AG20443 (cell line): ENCODE data around the gene TBC1D22A.
A peak's percentile ranks its signal among the peaks of the same experiment; 100 is the strongest.
"Not testable (repeated sequence)": the region's sequence is repeated elsewhere in the genome, so short reads cannot be mapped to it uniquely, and the experiment has no call there.

Experiments used
- DNase-seq: peaks from one replicate; pipeline ENCODE4 v3.0.0; 2012; ENCODE audit warnings: low spot score, mixed read lengths

TBC1D22A gene

DNA sequence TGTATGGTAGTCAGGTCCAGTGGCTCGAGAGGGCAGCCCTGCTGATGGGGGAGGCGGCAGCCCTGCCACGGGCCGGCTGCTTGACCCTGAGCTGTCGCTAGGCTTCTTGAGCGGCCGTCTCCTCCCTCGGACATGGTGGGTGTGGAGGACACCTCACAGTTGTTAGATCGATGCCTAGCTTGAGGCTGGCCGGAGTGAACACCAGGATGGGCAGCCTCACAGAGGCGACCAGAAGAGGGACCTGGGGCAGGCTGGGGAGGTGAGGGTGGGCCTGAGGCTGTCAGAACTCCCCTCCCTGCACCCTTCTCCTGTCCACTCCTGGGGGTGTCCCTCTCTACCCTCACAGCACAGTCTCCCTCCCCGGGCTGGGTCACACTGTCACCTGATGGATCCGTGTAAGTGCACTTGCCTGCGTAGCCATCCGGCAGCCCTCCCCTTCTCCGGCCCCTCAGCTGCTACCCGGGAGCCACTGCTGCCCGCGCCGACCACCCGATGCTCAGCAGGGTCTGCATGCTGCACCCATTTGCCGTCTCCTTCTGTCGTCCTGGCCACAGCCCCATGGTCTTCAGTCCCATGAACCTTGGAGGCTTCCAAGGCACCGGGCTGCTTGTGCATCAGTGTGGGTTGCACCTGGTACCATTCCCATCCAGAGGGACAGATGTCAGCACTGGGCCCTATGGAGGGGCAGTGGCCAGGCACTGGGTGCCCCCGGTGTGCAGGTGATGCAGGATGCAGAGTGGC, 394.1 kb downstream of the TBC1D22A start:
- no peak for DNase-seq

DNA sequence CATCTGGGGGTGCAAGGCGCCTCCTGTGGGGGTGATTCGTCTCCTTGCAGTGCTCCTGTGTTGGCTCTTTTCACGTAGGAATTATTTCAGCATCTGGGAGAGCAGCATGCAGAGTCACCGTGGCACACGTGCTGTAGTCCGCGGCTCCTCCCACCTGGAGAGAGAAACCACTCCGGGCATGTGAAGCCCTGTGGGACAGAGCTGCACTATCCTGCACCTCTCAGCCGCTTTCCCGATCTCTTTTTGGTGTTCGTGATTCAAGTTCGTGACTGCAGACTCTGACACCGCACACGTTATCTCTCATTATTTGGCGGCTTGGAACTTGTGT, 394.6 kb downstream of the TBC1D22A start:
- DNase-seq = no peak

DNA sequence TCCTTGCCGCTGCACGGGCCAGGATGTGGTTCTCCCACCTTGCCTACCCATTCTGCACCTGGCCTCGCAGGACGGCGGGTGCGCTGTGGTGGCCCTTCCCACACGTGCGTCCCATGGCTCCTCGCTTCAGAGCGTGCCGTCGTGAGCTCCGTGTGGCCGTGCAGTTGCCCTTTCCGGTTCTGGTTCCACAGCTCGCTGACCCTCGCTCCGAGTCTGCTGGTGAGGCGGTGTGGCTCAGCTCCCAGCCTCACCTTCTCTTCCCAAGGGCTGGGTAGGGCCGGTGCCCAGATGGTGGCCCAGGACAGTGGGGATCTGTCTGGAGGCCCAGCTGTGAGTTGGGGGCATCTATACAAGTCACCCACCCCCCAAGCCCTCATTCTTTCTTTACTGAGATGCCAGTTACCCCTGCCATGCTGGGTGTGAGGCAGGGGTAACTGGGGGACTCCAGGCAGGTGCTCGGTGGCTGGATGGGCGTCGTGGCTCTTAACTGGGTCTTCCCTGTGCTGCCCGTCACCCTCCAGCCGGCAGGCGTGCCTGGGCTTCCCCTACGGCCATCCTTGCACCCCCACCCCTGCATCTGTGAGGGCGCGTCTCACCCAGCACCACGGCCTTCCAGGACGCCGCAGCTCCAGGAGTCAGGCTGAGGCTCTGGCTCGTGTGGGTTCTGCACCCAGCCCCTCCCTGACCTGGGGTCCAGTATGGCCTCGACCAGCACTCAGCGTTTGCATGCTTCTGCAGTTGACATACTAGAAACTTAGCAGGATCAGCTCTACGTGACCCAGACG, 395.2 kb downstream of the TBC1D22A start:
- DNase-seq = no peak

DNA sequence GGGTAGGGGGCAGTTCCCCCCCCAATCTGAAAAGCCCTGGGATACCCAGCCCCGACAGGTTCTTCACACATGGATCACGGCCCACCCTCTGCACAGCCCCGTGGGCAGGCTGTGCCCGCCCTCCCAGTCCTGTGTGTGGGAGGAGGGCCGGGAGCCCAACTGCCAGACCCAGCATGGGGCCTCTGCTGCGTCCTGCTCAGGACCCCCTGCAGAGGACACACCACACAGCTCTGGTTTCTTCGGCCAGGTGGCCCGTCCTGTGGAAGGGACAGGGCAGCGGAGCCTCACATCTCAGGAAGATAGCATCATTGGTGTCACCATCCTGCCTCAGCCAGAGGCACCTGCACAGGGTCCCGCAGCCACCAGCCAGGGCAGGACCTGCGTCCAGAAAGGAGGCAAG, 396.0 kb downstream of the TBC1D22A start:
- DNase-seq = no peak

DNA sequence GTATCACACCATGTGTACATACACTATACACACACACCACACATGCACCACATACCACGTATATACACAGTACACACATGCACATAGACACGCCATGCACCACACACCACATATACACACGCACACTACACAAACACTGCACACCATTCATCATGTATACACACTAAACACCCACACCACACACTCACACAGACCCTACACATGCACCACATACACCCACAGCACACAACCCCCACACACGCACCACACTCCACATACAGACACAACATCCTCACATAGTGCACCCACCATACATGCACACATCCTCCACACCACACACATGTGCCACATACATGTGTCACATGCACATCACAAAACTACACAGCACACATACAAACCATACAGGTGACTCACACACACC, 397.1 kb downstream of the TBC1D22A start:
- DNase-seq = no peak

DNA sequence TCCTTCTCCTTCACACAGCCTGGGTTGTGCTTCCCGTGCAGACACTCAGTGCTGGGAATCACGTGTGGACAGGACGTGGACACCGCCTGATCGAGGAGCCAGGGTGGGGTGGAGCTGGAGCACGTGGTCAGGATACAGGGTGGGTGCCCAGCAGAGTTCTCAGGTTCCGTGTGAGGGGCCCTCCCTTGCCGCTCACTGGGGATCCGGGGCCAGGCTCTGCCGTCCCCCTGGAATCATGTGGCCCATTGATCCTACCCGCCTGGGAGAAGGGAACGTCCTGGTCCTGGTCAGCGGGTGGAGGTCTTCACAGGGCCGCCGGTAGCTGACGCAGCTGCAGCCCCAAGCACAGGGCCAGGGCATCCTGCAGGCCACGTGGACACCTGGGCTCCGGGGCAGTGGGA, 397.7 kb downstream of the TBC1D22A start:
- no peak for DNase-seq

DNA sequence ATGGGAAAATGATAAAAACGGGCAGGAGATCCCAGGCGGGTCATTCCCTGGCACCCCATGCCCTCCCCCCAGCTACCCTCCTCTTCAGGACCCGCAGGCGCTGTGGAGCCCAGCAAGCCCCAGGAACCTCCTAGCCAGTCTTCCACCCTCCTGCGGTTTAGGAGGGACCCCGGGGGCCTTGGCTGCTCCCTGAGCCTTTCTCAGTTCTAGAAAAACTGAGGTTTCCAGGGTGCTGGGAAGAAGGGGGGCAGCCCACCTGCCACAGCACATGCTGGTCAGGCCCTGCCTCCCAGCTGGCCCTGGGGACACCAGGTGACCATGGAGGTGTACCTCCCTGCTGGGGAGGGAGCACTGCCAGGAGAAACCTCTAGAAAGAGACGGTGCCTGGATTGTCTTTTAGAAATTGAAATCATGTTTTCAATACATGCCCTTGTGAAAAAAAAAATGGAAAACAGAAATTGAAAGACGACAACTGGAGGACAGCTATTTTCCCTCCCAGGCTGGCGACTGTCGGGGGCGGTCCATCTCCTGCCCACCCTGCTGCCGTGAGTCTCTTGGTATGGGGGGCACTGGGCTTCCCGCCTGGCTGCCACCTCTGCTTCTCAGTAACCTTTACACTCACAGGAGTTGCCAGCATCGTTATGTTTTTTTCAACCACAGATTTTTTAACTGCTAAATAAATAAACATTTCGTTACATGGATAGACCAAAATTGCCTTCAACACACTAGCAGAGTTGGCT, 398.5 kb downstream of the TBC1D22A start:
- no peak for DNase-seq

DNA sequence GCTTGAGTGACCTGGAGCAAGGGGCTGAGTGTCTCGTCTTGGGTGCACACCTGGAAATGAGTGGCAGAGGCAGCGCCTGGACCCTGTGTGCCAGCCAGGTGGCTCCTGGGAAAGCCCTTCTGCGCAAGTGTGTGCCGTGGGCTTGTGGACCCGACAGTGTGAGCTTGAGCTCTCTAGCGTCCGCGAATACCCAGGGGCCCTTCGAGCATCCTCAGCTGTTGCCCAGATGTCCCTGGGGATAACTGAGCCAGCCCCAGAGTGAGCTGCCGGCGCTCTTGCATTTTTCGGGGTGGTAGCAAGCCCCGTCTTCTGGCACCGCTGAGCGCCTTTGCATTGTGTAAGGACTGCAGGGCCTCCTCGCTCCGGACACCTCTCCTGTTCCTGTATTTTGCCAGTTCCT, 399.2 kb downstream of the TBC1D22A start:
- no peak for DNase-seq

DNA sequence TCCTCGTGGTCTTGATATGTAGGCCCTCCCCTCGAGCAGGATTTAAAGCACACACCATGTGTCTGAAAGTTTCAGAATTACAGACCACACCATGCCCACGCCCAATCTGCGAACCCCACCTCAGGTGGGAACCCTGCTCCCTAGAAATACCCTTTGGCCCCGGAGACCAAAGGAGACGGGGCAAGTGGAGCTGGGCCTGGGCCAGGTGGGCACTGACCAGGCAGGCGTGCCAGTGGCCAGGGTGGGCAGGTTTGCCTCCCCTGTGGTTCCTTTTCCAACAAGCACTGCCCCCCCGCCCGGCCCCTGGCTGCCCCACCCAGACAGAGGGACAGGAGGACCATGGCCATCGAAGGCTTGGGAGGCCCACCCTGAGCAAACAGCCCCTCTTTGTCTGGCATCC, 400.4 kb downstream of the TBC1D22A start:
- no peak for DNase-seq

DNA sequence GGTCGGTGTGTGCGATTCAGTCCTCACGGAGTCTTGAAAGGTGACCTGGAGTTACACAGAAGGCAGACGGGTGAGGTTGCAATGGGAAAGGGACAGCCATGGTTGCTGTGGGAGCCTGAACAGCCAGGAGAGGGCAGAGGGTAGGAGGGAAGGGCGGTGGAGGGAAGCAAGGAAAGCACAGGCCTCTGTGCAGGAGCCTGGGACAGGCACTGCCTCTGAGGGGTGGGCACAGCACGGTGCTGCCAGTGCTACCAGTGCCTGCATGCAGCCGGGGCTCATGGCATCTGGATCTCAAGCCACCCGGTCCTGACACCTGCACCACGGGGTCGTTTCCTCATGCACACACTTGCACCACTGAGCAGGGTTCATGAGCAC, 401.0 kb downstream of the TBC1D22A start:
- no peak for DNase-seq

DNA sequence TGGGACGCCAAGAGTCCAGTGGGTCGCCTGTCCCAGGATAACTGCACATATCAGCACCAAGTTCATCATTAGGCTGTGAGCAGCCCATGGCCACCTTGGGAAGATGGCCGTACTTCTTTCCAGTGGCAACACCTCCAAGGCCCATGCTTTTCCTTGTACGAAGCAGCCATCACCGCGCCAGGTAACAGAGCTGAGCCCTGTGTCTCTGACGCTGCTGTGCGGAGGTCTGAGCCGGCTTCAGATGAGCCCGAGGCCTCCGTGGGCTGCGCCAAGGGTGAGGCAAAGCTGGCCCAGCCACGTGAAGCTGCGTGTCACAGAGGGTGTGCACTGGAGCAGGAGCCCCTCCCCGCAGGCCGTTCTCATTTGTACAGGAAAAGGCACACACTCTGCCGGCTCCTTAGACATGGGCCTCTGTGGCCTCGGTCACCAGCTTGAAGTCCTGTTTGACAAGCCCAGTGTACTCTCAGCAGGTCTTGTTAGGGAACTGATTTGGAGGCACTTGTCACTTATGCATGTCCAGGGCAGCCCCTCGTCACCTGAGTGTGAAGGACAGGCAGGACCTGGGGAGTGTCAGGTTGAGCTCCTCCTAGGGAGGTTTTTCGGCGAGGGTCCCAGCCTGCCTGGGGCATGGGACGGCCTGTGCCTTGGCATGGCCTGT, 401.5 kb downstream of the TBC1D22A start:
- DNase-seq = no peak

DNA sequence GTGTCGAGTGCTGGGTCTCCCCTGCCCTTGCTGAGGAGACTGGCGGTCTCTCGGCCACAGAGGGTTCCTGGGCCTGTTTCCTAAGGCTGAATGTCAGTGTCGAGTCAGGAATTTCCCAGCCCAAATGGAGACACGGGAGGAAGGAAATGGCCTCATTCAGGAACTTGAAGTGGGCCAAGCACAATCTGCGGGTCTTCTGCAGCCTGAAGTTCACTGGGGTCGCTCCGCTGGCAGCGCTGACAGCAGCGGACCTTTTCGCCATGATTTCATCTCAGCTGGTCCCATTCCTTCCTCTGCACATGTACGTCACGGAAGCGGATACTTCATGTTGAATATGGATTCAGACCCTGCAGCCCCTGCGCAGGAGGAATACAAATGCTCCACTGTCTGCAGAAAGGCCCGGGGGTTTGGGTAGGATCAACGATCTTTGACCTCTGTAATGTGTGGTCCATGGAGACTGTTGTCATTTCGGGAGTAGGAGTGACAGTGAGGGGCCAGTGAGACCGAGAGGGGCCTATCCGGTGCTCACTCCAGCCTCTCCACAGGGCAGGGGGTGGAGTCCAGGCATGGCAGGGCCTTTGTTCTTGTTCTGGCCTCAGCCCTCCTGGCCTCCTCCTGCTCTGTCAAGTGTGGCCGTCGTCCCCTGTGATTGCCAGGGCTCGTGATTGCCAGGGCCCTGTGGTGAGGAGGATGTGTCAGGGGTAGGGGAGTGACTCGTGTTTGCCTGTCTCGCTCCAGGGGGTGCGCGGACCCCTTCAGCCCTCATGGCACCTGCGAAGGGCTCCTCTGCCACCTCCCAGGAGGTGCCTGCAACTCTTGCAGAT, 402.3 kb downstream of the TBC1D22A start:
- no peak for DNase-seq

DNA sequence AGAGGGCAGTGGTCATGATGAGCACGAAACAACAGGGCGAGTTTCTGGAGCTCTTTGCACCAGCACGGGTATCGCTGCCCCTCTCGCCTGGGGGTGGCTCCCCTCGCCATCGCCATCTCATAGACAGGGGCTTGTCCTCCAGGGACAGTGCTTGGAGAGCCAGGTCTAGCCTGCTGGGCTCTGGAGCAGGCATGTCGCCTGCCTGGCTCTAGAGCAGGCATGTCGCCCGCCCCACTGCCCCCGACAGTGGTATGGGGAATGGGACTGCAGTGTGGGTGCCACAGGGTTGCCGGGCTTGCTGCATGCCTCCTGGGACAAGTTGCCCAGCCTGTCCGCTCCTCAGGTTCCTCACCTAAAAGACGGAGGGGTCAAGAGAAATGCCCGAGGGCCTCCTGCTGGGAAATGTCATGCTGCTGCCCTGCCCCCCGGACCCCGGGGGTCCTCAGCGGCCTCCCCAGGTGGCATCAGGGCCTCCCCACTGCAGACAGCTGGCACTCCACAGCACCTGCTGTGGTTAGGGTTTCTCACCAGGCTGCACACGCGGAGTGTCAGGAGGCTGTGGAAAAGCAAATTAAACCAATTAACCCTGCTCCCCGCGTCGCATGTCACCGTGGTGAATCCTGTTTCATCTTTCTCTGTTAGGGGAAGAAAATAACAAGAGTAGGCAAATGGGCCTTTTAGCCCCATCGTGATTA, 403.0 kb downstream of the TBC1D22A start:
- no peak for DNase-seq

DNA sequence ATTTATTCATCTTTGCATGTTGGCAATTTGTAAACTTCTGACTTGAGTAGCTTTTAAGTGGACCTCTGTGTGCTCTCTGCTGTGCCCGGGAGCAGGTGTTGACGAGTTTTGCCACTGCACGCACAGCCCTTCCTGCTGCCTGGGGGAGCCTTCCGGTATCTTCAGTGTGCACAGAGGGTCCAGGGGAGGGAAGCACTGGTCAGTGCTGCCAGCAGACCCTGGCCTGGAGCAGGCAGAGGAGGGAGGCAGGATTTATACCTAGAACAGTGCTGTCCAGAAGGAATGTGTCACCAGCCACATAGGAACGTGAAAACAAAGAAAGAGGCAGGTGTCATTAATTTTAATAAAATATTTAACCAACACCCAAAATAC, 403.6 kb downstream of the TBC1D22A start:
- no peak for DNase-seq

DNA sequence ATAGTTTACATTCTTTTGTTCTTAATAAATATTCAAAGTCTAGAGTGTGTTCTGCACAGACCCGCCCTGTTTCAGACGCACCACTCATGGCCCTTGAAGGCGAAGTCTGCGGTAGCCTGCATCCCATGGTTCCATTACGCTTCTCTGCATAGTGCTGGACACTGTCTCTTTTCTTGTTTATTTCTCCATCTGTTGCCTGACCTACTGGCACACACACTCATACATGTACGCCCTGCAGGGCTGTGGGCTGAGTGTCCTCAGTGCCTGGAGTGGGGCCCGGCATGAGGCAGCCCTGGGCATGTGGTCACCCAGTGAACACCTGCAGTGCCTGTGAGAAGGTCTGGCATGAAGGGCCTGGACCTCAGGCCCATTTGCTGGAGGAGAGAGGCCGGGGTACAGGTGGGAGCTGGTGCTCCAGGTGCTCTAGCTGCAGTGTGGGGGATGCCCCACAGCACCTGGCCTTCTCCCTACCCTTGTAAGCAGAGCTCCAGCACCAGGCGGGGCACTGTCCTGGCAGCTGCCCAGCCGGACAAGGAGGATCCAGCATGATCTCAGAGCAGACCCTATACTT, 404.1 kb downstream of the TBC1D22A start:
- no peak for DNase-seq

DNA sequence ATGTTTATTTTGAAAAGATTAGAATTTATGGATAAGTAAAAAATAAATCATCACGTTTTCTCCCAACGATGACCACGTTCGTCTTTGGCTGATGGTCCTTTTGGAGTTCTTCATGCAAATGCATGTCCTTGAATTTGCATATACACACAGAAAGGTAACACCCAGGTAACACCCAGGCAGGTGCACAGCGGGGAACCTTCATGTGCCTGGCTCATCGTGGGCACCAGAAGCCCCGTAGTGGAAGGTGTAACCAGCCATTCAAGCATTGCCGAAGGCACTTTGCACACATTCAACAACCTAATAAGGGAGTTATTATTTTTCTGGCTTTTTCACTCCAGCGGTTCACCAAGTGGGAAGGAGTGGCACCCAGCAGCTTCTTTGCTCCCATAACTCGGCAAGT, 404.6 kb downstream of the TBC1D22A start:
- no peak for DNase-seq

DNA sequence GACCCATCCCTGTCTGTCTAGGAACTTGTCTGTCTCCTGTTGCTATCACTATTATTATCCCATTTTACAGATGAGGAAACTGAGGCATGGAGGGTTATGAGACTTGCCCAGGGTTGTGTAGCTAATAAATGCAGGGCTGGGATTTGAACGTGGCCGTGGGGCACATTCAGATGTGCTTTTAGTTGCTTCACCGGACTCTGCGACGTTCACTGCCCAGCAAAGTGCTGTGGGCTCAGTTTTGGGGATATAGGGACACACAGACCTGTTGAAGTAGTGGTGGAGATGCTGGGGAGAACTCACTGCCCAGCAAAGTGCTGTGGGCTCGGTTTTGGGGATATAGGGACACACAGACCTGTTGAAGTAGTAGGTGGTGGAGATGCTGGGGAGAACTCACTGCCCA, 405.5 kb downstream of the TBC1D22A start:
- DNase-seq = not testable (repeated sequence)

DNA sequence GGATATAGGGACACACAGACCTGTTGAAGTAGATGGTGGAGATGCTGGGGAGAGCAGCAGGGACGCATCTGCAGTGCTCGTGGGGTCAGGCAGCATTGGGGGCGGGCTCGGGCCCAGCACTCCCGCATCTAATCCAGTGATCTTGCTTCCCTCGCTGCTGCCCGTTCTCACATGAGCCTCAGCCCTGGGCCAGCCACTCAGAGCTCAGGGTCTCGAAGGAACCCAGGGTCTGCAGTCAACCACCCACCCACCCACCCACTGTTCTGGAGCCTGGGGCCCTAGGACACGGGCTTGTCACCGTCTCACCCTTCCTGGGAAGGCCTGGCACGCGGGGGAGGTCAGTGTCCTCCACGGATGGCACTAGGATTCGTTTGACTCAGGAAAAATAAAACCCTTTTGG, 406.0 kb downstream of the TBC1D22A start:
- DNase-seq = no peak

DNA sequence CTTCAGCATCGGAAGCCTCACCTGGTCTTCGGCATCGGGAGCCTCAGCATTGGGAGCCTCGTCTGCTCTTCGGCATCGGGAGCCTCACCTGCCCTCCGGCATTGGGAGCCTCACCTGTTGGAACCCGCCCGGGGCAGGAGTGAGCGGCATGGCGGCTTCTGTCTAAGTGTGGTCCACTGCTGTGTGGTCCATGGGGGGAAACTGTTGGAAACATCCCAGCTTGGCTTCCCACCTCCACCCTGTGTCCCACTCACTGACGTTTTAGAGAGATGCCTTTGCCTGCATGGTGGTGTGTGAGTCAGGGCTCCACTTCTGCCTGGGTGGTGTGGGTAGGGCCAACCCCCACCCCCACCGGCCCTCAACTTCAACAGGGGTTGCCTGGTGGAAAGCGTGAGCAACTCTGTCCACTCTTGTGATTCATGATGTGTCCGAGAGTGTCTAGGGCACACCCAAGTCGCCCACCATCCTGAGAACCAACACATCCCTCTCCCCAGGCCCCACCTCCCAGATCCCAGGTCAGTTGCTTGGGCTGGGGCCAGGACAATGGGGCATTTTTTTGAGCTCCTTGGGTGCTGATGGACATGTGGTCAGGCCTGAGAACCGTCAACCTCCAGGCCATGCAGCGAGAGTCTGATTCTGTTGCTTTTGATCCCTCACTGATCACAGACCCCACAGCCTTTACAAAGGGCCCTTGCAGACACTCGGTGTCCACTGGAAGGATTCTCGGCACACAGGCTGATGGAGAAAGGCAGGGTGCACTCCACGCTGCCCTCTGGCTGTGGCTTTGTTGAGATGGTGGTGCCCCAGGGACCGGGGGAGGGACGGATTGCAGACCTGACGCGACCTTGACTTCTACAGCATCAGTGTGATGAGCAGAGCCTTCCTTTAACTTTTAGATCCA, 406.7 kb downstream of the TBC1D22A start:
- peak; percentile 59 for DNase-seq

DNA sequence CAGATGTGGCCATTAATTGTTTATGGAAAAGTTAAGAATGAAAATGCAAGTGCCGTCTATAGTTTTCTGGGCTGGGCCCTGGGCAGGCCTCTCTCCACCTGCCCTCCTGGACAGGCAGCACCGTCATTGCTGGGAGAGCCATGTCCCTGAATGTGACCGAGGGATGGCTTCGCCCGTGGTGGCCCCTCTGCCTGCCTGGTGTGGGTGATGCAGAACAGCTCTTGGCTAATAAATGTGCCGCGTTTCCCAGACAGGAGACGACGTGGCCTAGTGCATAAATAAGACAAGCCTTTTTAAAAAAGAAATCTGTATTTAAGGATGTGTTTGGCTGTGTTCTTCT, 407.3 kb downstream of the TBC1D22A start:
- no peak for DNase-seq
